C1 segment of cervical spinal cord (tissue), 14 donors: ENCODE measurements around the gene NAA35.
"Not testable (repeated sequence)": the region's sequence is repeated elsewhere in the genome, so short reads cannot be mapped to it uniquely, and the experiment has no call there.

Experiments
- DNase-seq, 14 donors: peaks; one replicate each; lab custom pipeline; 2025; lab: John Stamatoyannopoulos, UW

NAA35 gene

GRCh38 chr9:85940832-85941621, at the start of gene NAA35:
TSS of gene NAA35 (plus strand) at chr9:85941146. CDS start at chr9:85942160, 1,014 bp downstream.
- DNase-seq: peak; percentile 70 to 98 (median 96)

GRCh38 chr9:85892401-85892800, 48.5 kb upstream of the NAA35 start:
- no peak for DNase-seq

GRCh38 chr9:85895685-85896084, 45.3 kb upstream of the NAA35 start:
- no peak for DNase-seq

- no peak for DNase-seq
Measured at GRCh38 chr9:85897848-85898247, 43.1 kb upstream of the NAA35 start.

- no peak for DNase-seq
Measured at GRCh38 chr9:85898332-85898731, 42.6 kb upstream of the NAA35 start.

GRCh38 chr9:85899388-85899787, 41.6 kb upstream of the NAA35 start:
- no peak for DNase-seq

- DNase-seq: peak in 4 of 14 donors; percentile 1 to 8 (median 2)
Measured at GRCh38 chr9:85900504-85901201, 40.3 kb upstream of the NAA35 start.

- DNase-seq: no peak
Measured at GRCh38 chr9:85904975-85905374, 36.0 kb upstream of the NAA35 start.

- DNase-seq: no peak
Measured at GRCh38 chr9:85905957-85906356, 35.0 kb upstream of the NAA35 start.

- DNase-seq: no peak
Measured at GRCh38 chr9:85909390-85909789, 31.6 kb upstream of the NAA35 start.

- no peak for DNase-seq
Measured at GRCh38 chr9:85914108-85914507, 26.8 kb upstream of the NAA35 start.

- no peak for DNase-seq
Measured at GRCh38 chr9:85917756-85918155, 23.2 kb upstream of the NAA35 start.

GRCh38 chr9:85925493-85925892, 15.5 kb upstream of the NAA35 start:
- DNase-seq: no peak

- no peak for DNase-seq
Measured at GRCh38 chr9:85927076-85927475, 13.9 kb upstream of the NAA35 start.

GRCh38 chr9:85931495-85931894, 9.5 kb upstream of the NAA35 start:
- no peak for DNase-seq

GRCh38 chr9:85935950-85936349, 5.0 kb upstream of the NAA35 start:
- not testable (repeated sequence) for DNase-seq

GRCh38 chr9:85940275-85940831, 593 bp upstream of the NAA35 start:
- no peak for DNase-seq

GRCh38 chr9:85941622-85941940, 635 bp downstream of the NAA35 start:
- DNase-seq: peak in 2 of 14 donors; percentile 35 to 59

GRCh38 chr9:85941966-85942912, 1.3 kb downstream of the NAA35 start:
- no peak for DNase-seq

- DNase-seq: no peak
Measured at GRCh38 chr9:85942913-85943709, 2.2 kb downstream of the NAA35 start.
